Astrocyte (in vitro differentiated cells and primary cell): ENCODE measurements around the gene NLGN1. TPM values are rescaled to one million over a fixed set of nuclear protein-coding genes. Genes with fewer than 3 reads are reported as not detected.

Source experiments
- DNase-seq: peaks from one replicate; pipeline ENCODE4 v3.0.0-alpha.2; 2010; ENCODE audit warnings: low read depth
- FAIRE-seq: peaks from 2 replicates; lab custom pipeline; 2011; peaks lifted over from hg19 to GRCh38; lab: Jason Lieb, UNC
- H2AFZ ChIP-seq: 2 replicates; pipeline ENCODE4 v1.6.0; 2012; ENCODE audit warnings: low read depth, low read length, inconsistent platforms
- H3K27ac ChIP-seq: 2 replicates; pipeline ENCODE4 v1.5.1; 2011; ENCODE audit warnings: low read depth, low read length, inconsistent platforms
- H3K27me3 ChIP-seq: 2 replicates; pipeline ENCODE4 v1.6.0; 2011; ENCODE audit warnings: low read length, inconsistent platforms; ENCODE audit not compliant: insufficient read depth
- H3K36me3 ChIP-seq: 2 replicates; pipeline ENCODE4 v1.5.1; 2011; ENCODE audit warnings: low read length, inconsistent platforms; ENCODE audit not compliant: insufficient read depth
- H3K4me1 ChIP-seq: 2 replicates; pipeline ENCODE4 v1.5.1; 2011; ENCODE audit warnings: low read length, inconsistent platforms; ENCODE audit not compliant: insufficient read depth
- H3K4me2 ChIP-seq: 2 replicates; pipeline ENCODE4 v1.6.0; 2012; ENCODE audit warnings: low read length, inconsistent platforms
- H3K4me3 ChIP-seq: 2 replicates; pipeline ENCODE4 v1.5.1; 2011; ENCODE audit warnings: low read depth, mild to moderate bottlenecking, low read length, inconsistent platforms; ENCODE audit not compliant: insufficient read depth
- H3K79me2 ChIP-seq: 2 replicates; pipeline ENCODE4 v1.6.0; 2012; ENCODE audit warnings: mild to moderate bottlenecking, low read length, inconsistent platforms; ENCODE audit not compliant: insufficient read depth
- H3K9ac ChIP-seq: 2 replicates; pipeline ENCODE4 v1.6.0; 2012; ENCODE audit warnings: mild to moderate bottlenecking, low read length, inconsistent platforms
- H3K9me3 ChIP-seq: 2 replicates; pipeline ENCODE4 v1.5.1; 2012; ENCODE audit warnings: low read depth, mild to moderate bottlenecking, low read length, inconsistent platforms; ENCODE audit not compliant: insufficient read depth
- H4K20me1 ChIP-seq: 2 replicates; pipeline ENCODE4 v1.6.0; 2012; ENCODE audit warnings: low read length, inconsistent platforms; ENCODE audit not compliant: insufficient read depth
- H3K27ac Mint-ChIP-seq: one replicate; pipeline ENCODE4 v1.8.0; 2021; ENCODE audit warnings: mild to moderate bottlenecking, mixed read lengths; ENCODE audit not compliant: unreplicated experiment
- H3K27me3 Mint-ChIP-seq: one replicate; pipeline ENCODE4 v1.8.0; 2021; ENCODE audit warnings: low read depth, mixed read lengths; ENCODE audit not compliant: unreplicated experiment
- H3K36me3 Mint-ChIP-seq: one replicate; pipeline ENCODE4 v1.8.0; 2021; ENCODE audit warnings: low read depth, mixed read lengths; ENCODE audit not compliant: unreplicated experiment
- H3K4me1 Mint-ChIP-seq: one replicate; pipeline ENCODE4 v1.8.0; 2021; ENCODE audit warnings: low read depth, mixed read lengths; ENCODE audit not compliant: unreplicated experiment
- H3K4me3 Mint-ChIP-seq: one replicate; pipeline ENCODE4 v1.8.0; 2021; ENCODE audit warnings: mild to moderate bottlenecking, moderate library complexity, mixed read lengths; ENCODE audit not compliant: unreplicated experiment
- H3K9me3 Mint-ChIP-seq: one replicate; pipeline ENCODE4 v1.8.0; 2021; ENCODE audit warnings: mild to moderate bottlenecking, mixed read lengths; ENCODE audit not compliant: unreplicated experiment
- CTCF ChIP-seq: IDR thresholded peaks from 2 replicates; pipeline ENCODE4 v1.5.1; 2011; ENCODE audit warnings: low read depth, mild to moderate bottlenecking, inconsistent platforms, low read length, moderate library complexity; ENCODE audit not compliant: insufficient read depth
- EZH2 ChIP-seq: IDR thresholded peaks from 2 replicates; pipeline ENCODE4 v1.6.1; 2012; ENCODE audit warnings: mild to moderate bottlenecking, low read length, inconsistent platforms; ENCODE audit not compliant: insufficient read depth
- total RNA-seq: library from RNA; stranded (reverse); gene quantifications from 2 replicates; pipeline ENCODE4 v1.2.1, GENCODE V29; 2021

NLGN1 gene
- total RNA-seq, 1 donor from 2014 or later: 1.2 TPM

GRCh38 chr3:173513123-173513522 lies 115.6 kb downstream of the NLGN1 start:
- TF ChIP-seq EZH2 (no peak), CTCF (no peak)
- no peak for FAIRE-seq
- H3K27me3 ChIP-seq: no peaks in the 10 kb centered on the region
- H3K36me3 ChIP-seq: no peaks in the 10 kb centered on the region
- no peaks in the 10 kb centered on the region for H3K9me3 Mint-ChIP-seq
- no peak overlapping the region for H3K4me2 ChIP-seq
- H4K20me1 ChIP-seq: no peaks in the 10 kb centered on the region
- H2AFZ ChIP-seq: no peak overlapping the region
- no peak overlapping the region for H3K4me3 Mint-ChIP-seq
- H3K9me3 ChIP-seq: no peaks in the 10 kb centered on the region
- H3K4me1 ChIP-seq: no peaks in the 10 kb centered on the region
- H3K4me1 Mint-ChIP-seq: no peaks in the 10 kb centered on the region
- no peak overlapping the region for H3K27ac Mint-ChIP-seq
- H3K36me3 Mint-ChIP-seq: no peaks in the 10 kb centered on the region
- H3K79me2 ChIP-seq: no peaks in the 10 kb centered on the region
- no peak overlapping the region for H3K27ac ChIP-seq
- H3K27me3 Mint-ChIP-seq: no peaks in the 10 kb centered on the region
- H3K4me3 ChIP-seq: no peak overlapping the region
- no peak for DNase-seq
- no peak overlapping the region for H3K9ac ChIP-seq

- Histone ChIP-seq H4K20me1 (no peaks in the 10 kb centered on the region), H3K36me3 (no peaks in the 10 kb centered on the region), H3K27me3 (no peaks in the 10 kb centered on the region), H3K9ac (no peak overlapping the region), H3K4me1 (no peaks in the 10 kb centered on the region), H3K9me3 (no peaks in the 10 kb centered on the region), H2AFZ (no peak overlapping the region), H3K79me2 (no peaks in the 10 kb centered on the region), H3K27ac (no peak overlapping the region), H3K4me3 (no peak overlapping the region), H3K4me2 (no peak overlapping the region)
- peaks cover 2% of the 10 kb centered on the region for H3K36me3 Mint-ChIP-seq
- no peak for FAIRE-seq
- TF ChIP-seq EZH2: no peak
- TF ChIP-seq CTCF: peak; percentile 20
- no peaks in the 10 kb centered on the region for H3K4me1 Mint-ChIP-seq
- peak; percentile 6 for DNase-seq
- H3K9me3 Mint-ChIP-seq: peaks cover 10% of the 10 kb centered on the region
- no peak overlapping the region for H3K4me3 Mint-ChIP-seq
- no peak overlapping the region for H3K27ac Mint-ChIP-seq
- H3K27me3 Mint-ChIP-seq: no peaks in the 10 kb centered on the region
Observed at GRCh38 chr3:173529062-173529711, 131.6 kb downstream of the NLGN1 start.

GRCh38 chr3:173531602-173532001 lies 134.1 kb downstream of the NLGN1 start:
- peaks cover 2% of the 10 kb centered on the region for H3K27me3 Mint-ChIP-seq
- Histone ChIP-seq H4K20me1 (no peaks in the 10 kb centered on the region), H3K79me2 (no peaks in the 10 kb centered on the region), H3K36me3 (no peaks in the 10 kb centered on the region), H3K9ac (no peak overlapping the region), H3K27ac (no peak overlapping the region), H3K9me3 (no peaks in the 10 kb centered on the region), H2AFZ (no peak overlapping the region), H3K4me1 (no peaks in the 10 kb centered on the region), H3K4me3 (no peak overlapping the region), H3K4me2 (no peak overlapping the region), H3K27me3 (no peaks in the 10 kb centered on the region)
- DNase-seq (no peak), FAIRE-seq (no peak)
- no peak overlapping the region for H3K27ac Mint-ChIP-seq
- H3K36me3 Mint-ChIP-seq: peaks cover 2% of the 10 kb centered on the region
- H3K4me1 Mint-ChIP-seq: no peaks in the 10 kb centered on the region
- TF ChIP-seq EZH2 (no peak), CTCF (no peak)
- H3K4me3 Mint-ChIP-seq: no peak overlapping the region
- H3K9me3 Mint-ChIP-seq: peaks cover 3% of the 10 kb centered on the region
